CD4-positive, alpha-beta T cell treated with Interleukin-6 at 100 ng/mL for 8 hours (primary cell): ENCODE data around the gene KIF18A.

Experiments used
- DNase-seq: peaks from one replicate; pipeline ENCODE4 v3.0.0-alpha.2; 2020; ENCODE audit warnings: mixed read lengths, low spot score

KIF18A gene

GRCh38 chr11:28043930-28044709 lies 63.8 kb downstream of the KIF18A start:
- DNase-seq, result no peak

DNA sequence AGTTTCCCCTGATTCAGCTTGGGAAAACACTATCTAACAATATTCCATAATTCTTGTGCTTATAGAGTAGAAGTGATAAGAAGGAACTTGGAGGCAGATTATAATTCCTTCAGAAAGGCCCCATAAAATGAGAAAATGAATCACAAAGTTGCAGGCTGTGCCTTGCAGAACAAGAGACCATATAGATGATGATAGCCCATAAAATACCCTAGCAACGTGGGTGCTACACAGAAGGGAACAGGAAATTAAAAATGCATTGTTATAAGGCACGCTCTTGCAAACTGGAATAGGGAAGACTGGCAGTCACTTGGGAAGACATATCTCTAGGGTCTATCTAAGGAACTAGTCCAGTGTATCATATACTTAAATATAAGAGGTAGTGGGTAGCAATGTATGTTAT lies 67.6 kb downstream of the KIF18A start:
- no peak for DNase-seq

GRCh38 chr11:28038775-28039174 lies 69.2 kb downstream of the KIF18A start:
- no peak for DNase-seq

DNA sequence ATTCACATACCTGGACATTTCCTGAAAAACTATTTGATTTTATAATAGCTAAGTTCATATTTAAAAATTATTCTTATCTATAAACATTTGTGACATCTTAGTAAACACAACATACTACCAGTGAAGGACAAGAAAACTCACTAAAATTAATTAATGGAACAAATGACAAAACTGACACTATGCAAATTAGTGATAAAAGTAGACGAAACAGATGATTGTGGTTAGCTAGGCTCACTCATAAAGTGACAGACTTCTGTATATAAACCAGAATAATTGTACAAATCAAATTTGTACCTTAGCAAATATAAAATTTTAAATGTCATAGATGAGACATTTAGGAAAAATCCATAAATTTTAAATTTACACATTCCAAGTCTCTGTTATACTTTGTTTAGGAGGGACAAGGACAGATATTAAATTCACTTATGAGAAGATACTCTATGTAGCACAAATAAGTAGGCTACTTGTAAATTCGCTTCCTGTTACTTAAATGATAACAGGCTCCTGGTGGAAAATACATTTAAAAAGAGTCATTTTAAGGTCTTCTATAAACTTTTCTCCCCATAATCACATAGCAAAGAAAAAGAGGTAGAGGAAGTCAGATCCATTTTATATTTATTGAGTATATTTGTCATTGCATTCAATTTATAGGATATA lies 81.2 kb downstream of the KIF18A start:
- no peak for DNase-seq

DNA sequence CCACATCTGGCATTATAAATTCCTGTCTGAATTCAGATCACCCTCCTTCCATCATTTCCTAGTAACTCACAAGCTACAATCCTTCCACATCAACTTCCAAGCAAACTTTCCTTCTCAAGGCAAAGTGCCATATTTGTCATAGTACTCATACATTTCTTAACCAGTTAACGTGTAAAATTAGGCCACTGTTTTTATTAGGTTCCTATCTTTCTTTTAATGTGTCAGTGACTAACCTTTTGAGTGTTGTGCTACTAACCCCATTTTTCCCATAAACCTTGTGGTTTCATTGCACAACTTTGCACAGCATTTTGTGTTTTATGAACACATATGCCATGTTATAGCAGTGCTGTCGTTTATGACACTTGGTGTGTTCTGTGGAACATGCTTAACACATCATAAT lies 90.1 kb downstream of the KIF18A start:
- no peak for DNase-seq

- DNase-seq, result no peak
Measured at GRCh38 chr11:28011813-28012212, 96.1 kb downstream of the KIF18A start.

DNA sequence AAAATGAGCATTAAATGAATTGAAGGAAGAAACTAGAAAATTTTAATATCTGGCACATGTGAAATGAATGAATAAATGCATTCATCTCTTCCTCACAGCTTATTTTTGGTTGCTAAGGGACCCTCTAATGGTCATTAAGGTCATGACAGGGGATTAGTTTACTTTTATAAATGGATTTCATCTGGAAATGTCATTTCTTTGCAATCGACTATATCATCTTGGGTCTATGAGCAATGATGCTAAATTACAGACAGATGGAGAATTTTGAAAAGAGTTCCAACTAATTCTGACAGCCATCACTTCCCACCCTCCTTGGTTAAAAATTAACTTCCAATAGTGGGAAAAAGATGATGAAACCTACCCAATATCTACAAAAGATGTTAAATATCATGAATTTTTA lies 98.0 kb downstream of the KIF18A start:
- DNase-seq, result no peak

DNA sequence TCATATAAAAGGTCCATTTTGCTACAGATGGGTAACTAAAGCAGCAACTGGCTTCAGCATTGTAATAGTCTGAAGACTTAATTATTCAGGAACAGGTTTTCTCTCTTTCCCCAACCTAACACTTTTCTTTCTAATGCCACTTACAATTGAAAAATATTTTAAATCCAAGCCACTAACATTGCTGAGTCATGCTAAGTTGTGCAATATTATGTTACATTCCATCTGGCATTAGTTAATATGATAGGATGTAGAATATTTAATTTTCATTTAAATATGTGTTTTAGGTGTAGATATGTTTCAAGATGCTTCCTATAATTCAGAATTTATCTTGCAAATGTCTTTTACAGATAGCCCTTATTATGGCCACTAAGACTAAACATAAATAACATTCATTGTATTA lies 98.6 kb downstream of the KIF18A start:
- no peak for DNase-seq

DNA sequence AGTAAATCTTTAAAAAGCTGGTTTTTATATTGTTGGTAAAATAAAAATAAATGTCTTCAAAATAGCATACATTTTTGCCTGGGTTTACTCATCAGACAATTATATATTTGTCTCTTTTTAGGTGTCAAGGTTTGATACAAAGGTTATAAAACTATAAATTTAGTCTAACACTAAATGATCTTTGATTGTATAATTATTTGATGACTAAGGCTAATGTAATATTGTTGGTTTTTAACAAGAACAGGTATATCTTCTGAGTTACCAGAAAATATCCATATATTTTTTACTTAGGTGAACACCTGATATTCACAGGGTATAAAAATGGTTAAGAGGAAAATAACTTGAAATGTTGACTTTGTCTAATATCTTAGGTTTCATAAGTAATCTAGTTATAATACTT lies 104.3 kb downstream of the KIF18A start:
- no peak for DNase-seq

- DNase-seq, result no peak
Measured at GRCh38 chr11:27998552-27998951, 109.4 kb downstream of the KIF18A start.

DNA sequence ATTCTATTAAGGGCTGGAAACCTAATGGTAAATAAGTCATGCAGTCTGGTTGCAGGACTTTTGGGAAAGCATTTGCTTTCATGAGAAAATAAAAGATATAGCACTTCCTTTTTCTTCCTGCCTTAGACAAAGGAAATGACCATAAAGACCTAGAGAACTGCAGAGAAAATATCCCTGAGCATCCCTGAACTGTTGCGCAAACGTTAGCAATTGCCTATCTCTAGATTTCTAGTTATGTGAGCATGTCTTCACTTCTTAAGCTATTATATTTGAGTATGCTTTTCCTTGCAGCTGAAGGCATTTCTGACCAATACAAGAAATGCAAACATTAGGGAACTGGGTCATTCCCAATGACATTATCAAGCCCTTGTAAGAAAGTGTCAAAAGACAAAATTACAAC lies 110.6 kb downstream of the KIF18A start:
- no peak for DNase-seq

DNA sequence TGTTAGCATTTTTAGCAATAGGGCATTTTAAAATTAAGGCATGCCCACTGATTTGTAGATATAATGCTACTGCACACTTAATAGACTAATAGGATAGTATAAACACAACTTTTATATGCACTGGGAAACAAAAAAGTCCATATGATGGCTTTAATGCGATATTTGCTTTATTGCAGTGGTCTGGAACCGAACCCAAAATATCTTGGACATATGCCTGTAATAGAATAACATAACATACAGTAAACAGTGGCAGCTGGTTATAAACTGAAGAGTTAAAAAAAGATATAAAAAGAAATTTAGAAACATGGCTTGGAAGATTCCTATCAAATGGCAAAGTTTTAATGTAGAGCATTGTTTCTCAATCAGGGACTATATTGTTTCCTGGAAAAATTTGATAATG lies 111.9 kb downstream of the KIF18A start:
- DNase-seq, result no peak

GRCh38 chr11:27995083-27995482 lies 112.9 kb downstream of the KIF18A start:
- DNase-seq, result no peak

GRCh38 chr11:27991736-27992135 lies 116.2 kb downstream of the KIF18A start:
- no peak for DNase-seq

DNA sequence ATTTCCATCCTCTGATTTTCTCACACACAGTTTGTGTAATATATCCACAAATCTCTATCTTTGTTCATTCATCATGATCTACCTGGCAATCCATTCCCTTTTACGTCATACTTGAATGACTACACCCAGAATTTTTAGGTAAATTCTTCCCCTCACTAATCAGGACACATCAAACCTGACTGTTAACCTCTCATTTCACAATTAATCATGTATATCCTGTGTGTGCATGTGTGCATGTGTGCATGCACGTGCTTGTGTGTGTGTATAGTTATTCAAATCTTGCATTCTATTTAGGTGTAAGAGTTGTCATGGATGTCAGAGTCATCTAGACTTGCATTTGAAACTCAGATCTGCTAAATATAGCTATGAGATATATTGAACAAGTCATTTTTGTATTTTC lies 130.4 kb downstream of the KIF18A start:
- DNase-seq, result no peak

- no peak for DNase-seq
Measured at GRCh38 chr11:27977031-27977430, 130.9 kb downstream of the KIF18A start.

GRCh38 chr11:27976262-27976661 lies 131.7 kb downstream of the KIF18A start:
- no peak for DNase-seq

GRCh38 chr11:27973851-27974536 lies 134.0 kb downstream of the KIF18A start:
- no peak for DNase-seq

- DNase-seq, result no peak
Measured at GRCh38 chr11:27972522-27973170, 135.3 kb downstream of the KIF18A start.

DNA sequence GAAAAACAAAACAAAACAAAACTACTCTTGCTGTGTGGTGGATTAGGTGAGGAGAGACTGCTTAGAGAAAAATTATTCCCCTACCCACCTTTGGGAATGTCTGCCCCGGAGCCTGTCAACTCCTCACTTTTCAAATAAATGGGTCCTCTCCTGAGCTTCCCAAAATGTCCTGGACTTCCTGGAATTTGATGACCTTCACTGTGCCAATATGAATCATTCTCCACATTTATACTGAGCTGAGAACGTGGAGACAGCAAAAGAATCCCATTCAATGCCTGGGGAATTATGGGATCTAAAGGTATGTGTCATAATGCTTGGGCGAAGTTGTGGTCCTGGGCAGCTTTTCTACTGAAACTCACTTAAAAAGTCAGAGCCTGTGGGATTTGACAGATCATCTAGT lies 136.8 kb downstream of the KIF18A start:
- no peak for DNase-seq
